Gastroesophageal sphincter (tissue), 4 donors: ENCODE results near the gene SYT11. TPM values are rescaled to one million over a fixed set of nuclear protein-coding genes. Genes with fewer than 3 reads are reported as not detected.
A peak's percentile ranks its signal among the peaks of the same experiment; 100 is the strongest.
"Not testable (repeated sequence)": the region's sequence is repeated elsewhere in the genome, so short reads cannot be mapped to it uniquely, and the experiment has no call there.

ENCODE experiments used
- ATAC-seq: fragments of 150-250 bp; one replicate; pipeline ENCODE4 v1.9.1; 2016; ENCODE audit warnings: mild to moderate bottlenecking, moderate library complexity
- H3K27ac ChIP-seq, 4 donors: fragments of 200-600 bp; sonication (generic) in 3 of 4; 1 replicate in 3 of 4; 2 replicates in 1 of 4; pipeline ENCODE4 v1.5.1; 2016 to 2019
- H3K27me3 ChIP-seq: fragments of 200-600 bp; sonication (generic); one replicate; pipeline ENCODE4 v1.5.1; 2019
- H3K36me3 ChIP-seq, 2 donors: fragments of 200-600 bp; sonication (generic); one replicate each; pipeline ENCODE4 v1.5.1; 2019; ENCODE audit warnings: control low read depth in 1 of 2
- H3K4me1 ChIP-seq, 3 donors: fragments of 200-600 bp; sonication (generic); 1 replicate in 2 of 3; 2 replicates in 1 of 3; pipeline ENCODE4 v1.5.1; 2016 to 2019; ENCODE audit warnings: control low read depth in 2 of 3
- H3K4me3 ChIP-seq, 2 donors: fragments of 200-600 bp; sonication (generic); one replicate each; pipeline ENCODE4 v1.5.1; 2019; ENCODE audit warnings: mild to moderate bottlenecking in 1 of 2, moderate library complexity in 1 of 2
- H3K9me3 ChIP-seq, 3 donors: fragments of 200-600 bp; sonication (generic); one replicate each; pipeline ENCODE4 v1.5.1; 2017 to 2019; ENCODE audit warnings: control low read depth in 2 of 3
- EP300 ChIP-seq: sonication (generic); formaldehyde crosslinking; IDR thresholded peaks from one replicate; pipeline ENCODE4 v1.6.1; 2017; ENCODE audit warnings: antibody characterized with exemption, mild to moderate bottlenecking
- POLR2A ChIP-seq, 2 donors: fragments of 450-650 bp; IDR thresholded peaks; one replicate each; pipeline ENCODE4 v1.6.1; 2017; ENCODE audit warnings: antibody characterized with exemption in 2 of 2, mild to moderate bottlenecking in 2 of 2, moderate library complexity in 1 of 2
- POLR2AphosphoS5 ChIP-seq: sonication (generic); formaldehyde crosslinking; IDR thresholded peaks from one replicate; pipeline ENCODE4 v1.6.1; 2017; ENCODE audit warnings: antibody characterized with exemption
- WGBS, 2 donors: methylation state at CpG; one replicate each; pipeline ENCODE4 v1.1.5; 2018; ENCODE audit warnings: low coverage in 1 of 2; 5-methylcytosine and 5-hydroxymethylcytosine counted together
- total RNA-seq, 4 donors: library from RNA; depleted of rRNA; stranded (reverse); fragments of >200 nt; gene quantifications; one replicate each; pipeline ENCODE4 v1.1.0, GENCODE V29; 2016
- TF ChIP-seq, protein P1 (sequence below), 4 experiments: fragments of 200-600 bp in 2 of 4; fragments of 450-650 bp in 2 of 4; sonication (generic) in 1 of 4; IDR thresholded peaks; one replicate each; pipeline ENCODE4 v1.5.1; 2017 to 2019; ENCODE audit warnings: antibody characterized with exemption in 4 of 4, mild to moderate bottlenecking in 2 of 4, moderate library complexity in 2 of 4

Gene SYT11
- total RNA-seq, 4 donors from 2014 or later, result 10.4 to 25.7 (median 19.7) TPM

DNA sequence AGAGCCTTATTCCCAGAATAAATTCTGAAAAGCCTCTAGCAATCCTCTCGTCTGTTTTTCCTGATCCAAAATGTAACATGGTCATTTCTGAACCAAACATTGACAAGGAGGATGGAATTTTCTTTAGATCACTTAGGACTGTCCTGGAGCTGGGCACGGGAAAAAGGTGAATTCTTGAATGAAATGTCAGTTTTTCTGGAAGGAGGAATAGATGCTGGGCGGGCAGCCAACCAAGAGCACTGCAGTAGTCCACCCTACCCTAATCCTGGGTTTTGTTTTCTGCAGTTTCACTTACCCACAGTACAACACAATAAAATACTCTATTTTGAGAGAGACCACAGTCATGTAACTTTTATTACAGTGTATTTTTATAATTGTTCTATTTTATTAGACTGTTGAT, 30.9 kb downstream of the SYT11 start:
- H3K27ac ChIP-seq, result no peak overlapping the region
- WGBS, 2 donors, result 56 to 65% methylated on average over 3 of the region's 3 CpGs
- H3K4me3 ChIP-seq, result no peak overlapping the region
- no peak for ATAC-seq
- H3K4me1 ChIP-seq, result peaks cover 0 to 24% (median 11%) of the 10 kb centered on the region in 3 donors
- H3K9me3 ChIP-seq, result no peaks in the 10 kb centered on the region
- H3K36me3 ChIP-seq, result no peaks in the 10 kb centered on the region
- no peaks in the 10 kb centered on the region for H3K27me3 ChIP-seq
- TF ChIP-seq POLR2AphosphoS5 (no peak), POLR2A (IDR thresholded peaks at IDR 0.05) (no peak), EP300 (no peak)
- TF ChIP-seq, protein P1, sequence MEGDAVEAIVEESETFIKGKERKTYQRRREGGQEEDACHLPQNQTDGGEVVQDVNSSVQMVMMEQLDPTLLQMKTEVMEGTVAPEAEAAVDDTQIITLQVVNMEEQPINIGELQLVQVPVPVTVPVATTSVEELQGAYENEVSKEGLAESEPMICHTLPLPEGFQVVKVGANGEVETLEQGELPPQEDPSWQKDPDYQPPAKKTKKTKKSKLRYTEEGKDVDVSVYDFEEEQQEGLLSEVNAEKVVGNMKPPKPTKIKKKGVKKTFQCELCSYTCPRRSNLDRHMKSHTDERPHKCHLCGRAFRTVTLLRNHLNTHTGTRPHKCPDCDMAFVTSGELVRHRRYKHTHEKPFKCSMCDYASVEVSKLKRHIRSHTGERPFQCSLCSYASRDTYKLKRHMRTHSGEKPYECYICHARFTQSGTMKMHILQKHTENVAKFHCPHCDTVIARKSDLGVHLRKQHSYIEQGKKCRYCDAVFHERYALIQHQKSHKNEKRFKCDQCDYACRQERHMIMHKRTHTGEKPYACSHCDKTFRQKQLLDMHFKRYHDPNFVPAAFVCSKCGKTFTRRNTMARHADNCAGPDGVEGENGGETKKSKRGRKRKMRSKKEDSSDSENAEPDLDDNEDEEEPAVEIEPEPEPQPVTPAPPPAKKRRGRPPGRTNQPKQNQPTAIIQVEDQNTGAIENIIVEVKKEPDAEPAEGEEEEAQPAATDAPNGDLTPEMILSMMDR (IDR thresholded peaks at IDR 0.05), result no peak

DNA sequence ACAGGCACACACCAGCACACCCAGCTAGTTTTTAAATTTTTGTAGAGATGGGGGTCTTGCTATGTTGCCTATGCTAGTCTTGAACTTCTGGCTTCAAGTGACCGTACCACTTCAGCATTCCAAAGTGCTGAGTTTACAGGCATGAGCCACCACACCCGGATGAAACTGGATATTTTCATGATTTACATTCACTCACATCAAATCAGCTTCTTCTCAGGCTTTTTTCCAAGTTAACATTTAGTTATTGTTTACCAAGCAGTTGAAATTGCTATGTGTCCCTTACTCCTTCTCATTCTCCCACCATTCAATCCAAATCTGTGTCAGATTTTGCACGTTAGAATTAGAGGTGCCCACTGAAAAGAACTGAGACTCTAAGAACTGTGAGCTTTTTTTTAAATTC, 33.4 kb downstream of the SYT11 start:
- Histone ChIP-seq H3K27ac (peak overlapping the region in 3 of 4 donors; percentile 68 to 79 (median 76)), H3K27me3 (no peaks in the 10 kb centered on the region), H3K9me3 (no peaks in the 10 kb centered on the region), H3K36me3 (peaks cover 0 to 21% of the 10 kb centered on the region in 2 donors), H3K4me1 (peaks cover 0 to 24% (median 11%) of the 10 kb centered on the region in 3 donors), H3K4me3 (no peak overlapping the region)
- TF ChIP-seq POLR2A (IDR thresholded peaks at IDR 0.05) (no peak), POLR2AphosphoS5 (no peak), EP300 (no peak)
- TF ChIP-seq, protein P1 (IDR thresholded peaks at IDR 0.05), result no peak
- no peak for ATAC-seq
- WGBS, 2 donors, result 25 to 40% methylated on average over 2 to 3 of the region's 3 CpGs

DNA sequence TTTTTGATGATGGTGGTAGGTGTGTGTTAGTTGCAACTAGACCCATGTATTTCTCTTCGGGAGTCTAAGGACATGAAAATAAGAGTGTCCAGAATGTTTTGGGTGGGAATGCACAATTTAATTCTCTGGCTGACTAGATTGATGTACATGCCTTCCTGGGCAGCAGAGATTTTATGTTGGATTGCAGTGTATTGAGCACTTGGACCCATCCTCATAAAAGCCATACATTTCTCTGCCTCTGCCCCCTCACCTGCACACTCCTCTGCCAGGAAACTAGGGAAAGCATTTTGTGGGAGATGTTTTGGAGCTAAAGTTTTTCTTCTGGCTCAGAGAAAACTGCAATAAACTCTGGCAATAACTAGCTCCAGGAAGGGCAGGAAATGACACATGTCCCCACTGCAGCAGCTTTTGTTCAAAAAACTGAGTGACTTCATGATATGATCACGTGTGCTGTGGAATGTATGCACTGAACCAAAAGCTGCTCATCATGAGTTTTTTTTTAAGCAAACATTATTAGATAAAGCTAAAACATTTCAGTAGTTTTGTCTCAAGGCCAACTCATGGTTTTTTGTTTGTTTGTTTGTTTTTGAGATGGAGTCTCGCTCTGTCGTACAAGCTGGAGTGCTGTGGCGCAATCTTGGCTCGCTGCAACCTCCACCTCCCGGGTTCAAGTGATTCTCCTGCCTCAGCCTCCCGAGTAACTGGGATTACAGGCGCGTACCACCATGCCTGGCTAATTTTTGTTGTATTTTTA, 34.2 kb downstream of the SYT11 start:
- Histone ChIP-seq H3K27ac (peak overlapping the region; percentile 19 to 79 (median 72)), H3K4me3 (no peak overlapping the region), H3K27me3 (no peaks in the 10 kb centered on the region), H3K9me3 (no peaks in the 10 kb centered on the region), H3K4me1 (peaks cover 0 to 24% (median 11%) of the 10 kb centered on the region in 3 donors), H3K36me3 (peaks cover 0 to 27% of the 10 kb centered on the region in 2 donors)
- ATAC-seq, result peak; percentile 71
- no peak for TF ChIP-seq POLR2AphosphoS5
- TF ChIP-seq POLR2A (IDR thresholded peaks at IDR 0.05), result no peak
- no peak for TF ChIP-seq EP300
- TF ChIP-seq, protein P1 (IDR thresholded peaks at IDR 0.05), result no peak
- 38 to 76% methylated on average over 4 to 9 of the region's 10 CpGs for WGBS, 2 donors

DNA sequence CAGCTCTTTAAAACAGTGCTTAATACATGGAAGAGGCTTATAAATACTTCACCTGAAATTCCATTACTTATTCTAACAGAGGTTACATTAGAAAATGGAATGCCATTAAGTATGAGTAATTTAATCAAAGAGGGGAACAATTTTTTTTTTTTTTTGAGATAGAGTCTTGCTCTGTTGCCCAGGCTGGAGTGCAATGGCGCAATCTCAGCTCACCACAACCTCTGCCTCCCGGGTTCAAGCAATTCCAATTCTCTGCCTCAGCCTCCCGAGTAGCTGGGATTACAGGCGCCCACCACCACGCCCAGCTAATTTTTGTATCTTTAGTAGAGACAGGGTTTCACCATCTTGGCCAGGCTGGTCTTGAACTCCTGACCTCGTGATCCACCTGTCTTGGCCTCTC, 36.2 kb downstream of the SYT11 start:
- not testable (repeated sequence) for H3K9me3 ChIP-seq, H3K4me3 ChIP-seq, H3K27me3 ChIP-seq, H3K27ac ChIP-seq, ATAC-seq
- Histone ChIP-seq H3K4me1 (peaks cover 0 to 29% (median 11%) of the 10 kb centered on the region in 3 donors), H3K36me3 (peaks cover 0 to 47% of the 10 kb centered on the region in 2 donors)
- 96% methylated on average over 6 of the region's 6 CpGs; no CpG with 5 or more reads in 1 of the 2 donors for WGBS, 2 donors

DNA sequence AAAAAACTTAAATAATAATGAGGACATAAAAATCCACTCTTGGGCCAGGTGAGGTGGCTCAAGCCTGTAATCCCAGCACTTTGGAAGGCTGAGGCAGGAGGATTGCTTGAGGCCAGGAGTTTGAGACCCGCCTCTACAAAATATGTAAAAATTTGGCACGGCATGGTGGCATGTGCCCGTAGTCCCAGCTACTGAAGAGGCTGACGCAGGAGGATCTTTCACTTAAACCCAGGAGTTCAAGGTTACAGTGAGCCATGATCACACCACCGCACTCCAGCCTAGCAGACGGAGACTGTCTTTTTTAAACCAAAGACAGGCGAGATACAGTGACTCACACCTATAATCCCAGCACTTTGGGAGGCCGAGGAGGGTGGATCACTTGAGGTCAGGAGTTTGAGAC, 37.1 kb downstream of the SYT11 start:
- peaks cover 0 to 56% of the 10 kb centered on the region in 2 donors for H3K36me3 ChIP-seq
- ATAC-seq, H3K9me3 ChIP-seq, H3K27ac ChIP-seq, H3K4me3 ChIP-seq, H3K27me3 ChIP-seq: not testable (repeated sequence)
- 95 to 96% methylated on average over 4 to 5 of the region's 8 CpGs for WGBS, 2 donors
- H3K4me1 ChIP-seq, result peaks cover 0 to 29% (median 11%) of the 10 kb centered on the region in 3 donors

DNA sequence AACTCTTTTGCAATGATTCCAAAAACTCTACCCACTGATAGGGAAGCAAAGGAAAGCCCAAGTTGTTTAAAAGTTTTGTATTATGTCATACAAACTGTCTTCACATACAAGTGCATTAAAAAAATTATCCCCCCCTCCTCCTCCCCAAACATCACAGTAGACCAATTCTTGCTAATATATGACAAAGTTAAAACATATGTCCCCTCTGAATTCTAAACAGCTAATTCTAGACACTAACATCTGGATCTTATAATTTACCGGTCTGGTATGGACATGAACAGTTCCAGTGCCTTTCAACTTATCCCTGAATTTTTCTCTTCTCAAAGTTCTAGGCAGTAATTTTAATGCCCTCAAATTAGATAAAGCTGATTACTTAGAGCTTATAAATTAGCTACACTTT, 38.4 kb downstream of the SYT11 start:
- no peak overlapping the region for H3K27ac ChIP-seq
- H3K4me3 ChIP-seq, result no peak overlapping the region
- no peak for ATAC-seq
- WGBS, 2 donors, result 52 to 67% methylated on average over 1 of the region's 1 CpG
- peaks cover 0 to 68% of the 10 kb centered on the region in 2 donors for H3K36me3 ChIP-seq
- no peaks in the 10 kb centered on the region for H3K9me3 ChIP-seq
- TF ChIP-seq POLR2AphosphoS5, result no peak
- TF ChIP-seq, protein P1 (IDR thresholded peaks at IDR 0.05), result no peak
- TF ChIP-seq POLR2A (IDR thresholded peaks at IDR 0.05), result no peak
- no peak for TF ChIP-seq EP300
- peaks cover 0 to 22% (median 11%) of the 10 kb centered on the region in 3 donors for H3K4me1 ChIP-seq
- H3K27me3 ChIP-seq, result no peaks in the 10 kb centered on the region
